Activated CD8-positive, alpha-beta memory T cell treated with anti-CD3 and anti-CD28 coated beads, Interleukin-2, amount 50 U/mL, for 24 hours (primary cell): ENCODE data around the gene MAP2K2.
A peak's percentile ranks its signal among the peaks of the same experiment; 100 is the strongest.

Experiments
- DNase-seq: peaks from one replicate; pipeline ENCODE4 v3.0.0-alpha.2; 2020; ENCODE audit errors: extremely low read depth

The MAP2K2 gene

DNA sequence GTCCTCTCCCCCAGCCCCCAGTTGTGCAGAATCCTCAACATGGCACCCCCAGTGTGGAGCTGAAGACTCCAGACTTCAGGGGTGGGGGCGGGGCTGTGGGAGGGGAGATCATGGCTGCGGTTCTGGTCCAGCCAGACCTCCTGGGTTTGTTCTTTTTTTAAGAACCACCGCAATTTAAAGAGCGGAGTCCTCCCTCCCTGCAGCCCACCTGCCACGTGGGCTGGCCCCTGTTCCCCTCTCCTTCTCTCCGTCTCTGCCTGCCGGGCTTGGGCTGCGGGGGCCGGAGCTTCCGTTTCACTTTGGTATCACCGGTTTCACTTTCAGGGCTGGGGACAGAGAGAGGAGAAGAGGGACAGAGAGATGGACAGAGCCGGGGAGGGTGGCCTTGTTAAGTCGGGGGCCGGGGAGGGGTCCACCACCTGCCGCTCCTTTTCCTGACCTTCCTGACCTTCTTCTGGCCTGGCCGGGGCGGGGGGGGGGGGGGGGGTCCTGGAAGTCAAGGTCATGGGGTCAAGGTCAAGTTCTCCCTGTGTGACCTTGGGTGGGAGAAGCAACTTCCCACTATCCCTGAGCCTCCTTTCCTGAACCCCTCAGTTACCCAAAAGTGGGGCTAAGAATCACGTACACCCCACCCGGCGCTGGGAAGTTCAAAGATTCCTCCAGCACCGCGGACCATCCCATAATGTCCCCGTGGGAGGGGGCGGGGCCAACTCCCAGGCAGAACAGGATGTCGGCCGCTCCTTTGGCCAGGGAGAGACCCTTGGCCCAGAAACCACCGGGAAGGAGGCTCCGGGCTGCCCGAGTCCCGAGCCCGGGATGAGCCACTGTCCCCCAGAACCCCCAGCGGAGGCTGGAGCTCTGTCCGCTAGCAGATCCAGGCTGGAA is 45.9 kb downstream of the MAP2K2 start:
- no peak for DNase-seq

DNA sequence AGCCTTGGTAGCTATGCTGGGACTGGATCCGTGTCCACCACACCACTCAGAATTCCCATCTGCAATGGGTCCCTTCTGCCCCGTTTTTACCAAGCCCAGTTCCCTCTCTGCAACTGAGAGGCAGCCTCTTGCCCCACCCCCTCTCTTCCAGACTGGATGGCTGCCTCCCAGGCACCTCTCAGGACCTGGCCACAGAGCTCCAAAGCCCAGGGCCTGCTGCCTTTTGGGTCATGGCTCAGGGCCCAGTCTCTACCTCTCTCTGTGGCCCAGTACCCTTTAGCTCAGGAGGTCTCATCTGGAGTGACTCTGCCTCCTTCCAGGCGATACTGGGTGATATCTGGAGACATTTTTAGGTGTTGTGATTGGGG is 46.9 kb downstream of the MAP2K2 start:
- DNase-seq: no peak

DNA sequence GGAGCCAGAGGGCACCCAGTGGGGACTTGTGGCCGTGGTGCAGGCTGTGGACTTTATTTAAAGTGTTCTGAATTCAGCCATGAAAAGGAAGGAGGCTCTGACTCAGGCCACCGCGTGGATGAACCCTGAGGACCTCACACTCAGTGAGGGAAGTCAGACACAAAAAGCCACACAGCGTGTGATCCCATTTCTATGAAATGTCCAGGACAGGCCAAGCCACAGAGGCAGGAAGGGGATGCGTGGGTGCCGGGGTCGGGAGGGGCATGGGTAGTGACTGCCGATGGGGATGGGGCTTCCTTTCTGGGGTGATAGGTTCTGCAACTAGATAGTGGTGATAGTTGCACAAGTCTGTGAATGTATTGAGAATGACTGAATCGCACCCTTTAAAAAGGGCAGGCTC is 48.5 kb downstream of the MAP2K2 start:
- no peak for DNase-seq

DNA sequence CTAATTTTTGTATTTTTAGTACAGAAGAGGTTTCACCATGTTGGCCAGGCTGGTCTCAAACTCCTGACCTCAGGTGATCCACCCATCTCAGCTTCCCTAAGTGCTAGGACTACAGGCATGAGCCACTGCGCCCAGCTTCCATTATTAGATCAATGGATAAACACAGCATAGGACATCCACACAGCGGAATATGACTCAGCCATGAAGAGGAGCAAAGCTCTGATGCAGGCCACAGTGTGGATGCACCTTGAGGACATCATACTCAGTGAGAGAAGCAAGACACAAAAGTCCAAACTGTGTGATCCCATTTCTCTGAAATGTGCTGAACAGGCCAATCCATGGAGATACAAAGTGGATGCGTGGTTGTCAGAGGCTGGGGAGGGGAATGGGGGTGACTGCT is 52.3 kb downstream of the MAP2K2 start:
- DNase-seq: no peak

DNA sequence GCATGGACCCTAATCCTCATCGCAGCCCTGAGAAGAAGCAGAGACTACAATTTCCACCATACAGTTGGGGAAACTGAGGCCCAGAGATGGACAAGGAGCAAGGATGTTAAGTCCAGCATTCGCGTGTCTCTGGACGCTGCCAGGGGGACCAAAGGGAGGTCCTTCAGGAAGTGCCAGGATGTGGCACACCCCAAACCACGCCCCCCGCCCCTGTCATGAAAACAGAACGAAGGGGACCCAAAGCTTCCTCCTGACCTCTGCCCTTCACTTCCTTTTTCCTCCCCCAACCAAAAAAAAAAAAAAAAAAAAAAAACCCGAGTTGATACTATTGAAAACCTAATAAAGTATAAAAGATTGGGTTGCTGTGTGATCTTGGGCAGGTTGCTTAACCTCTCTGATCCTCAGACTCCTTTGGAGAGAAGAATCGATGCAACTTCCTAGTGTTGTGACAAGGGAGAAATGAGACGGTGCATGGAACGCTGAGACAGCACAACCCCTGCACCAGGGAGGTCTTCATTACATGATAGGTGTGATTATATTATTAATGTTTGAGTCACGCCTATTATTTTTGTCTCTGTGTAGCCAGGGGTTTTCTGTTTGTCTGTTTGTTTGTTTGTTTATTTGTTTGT is 54.5 kb downstream of the MAP2K2 start:
- no peak for DNase-seq

DNA sequence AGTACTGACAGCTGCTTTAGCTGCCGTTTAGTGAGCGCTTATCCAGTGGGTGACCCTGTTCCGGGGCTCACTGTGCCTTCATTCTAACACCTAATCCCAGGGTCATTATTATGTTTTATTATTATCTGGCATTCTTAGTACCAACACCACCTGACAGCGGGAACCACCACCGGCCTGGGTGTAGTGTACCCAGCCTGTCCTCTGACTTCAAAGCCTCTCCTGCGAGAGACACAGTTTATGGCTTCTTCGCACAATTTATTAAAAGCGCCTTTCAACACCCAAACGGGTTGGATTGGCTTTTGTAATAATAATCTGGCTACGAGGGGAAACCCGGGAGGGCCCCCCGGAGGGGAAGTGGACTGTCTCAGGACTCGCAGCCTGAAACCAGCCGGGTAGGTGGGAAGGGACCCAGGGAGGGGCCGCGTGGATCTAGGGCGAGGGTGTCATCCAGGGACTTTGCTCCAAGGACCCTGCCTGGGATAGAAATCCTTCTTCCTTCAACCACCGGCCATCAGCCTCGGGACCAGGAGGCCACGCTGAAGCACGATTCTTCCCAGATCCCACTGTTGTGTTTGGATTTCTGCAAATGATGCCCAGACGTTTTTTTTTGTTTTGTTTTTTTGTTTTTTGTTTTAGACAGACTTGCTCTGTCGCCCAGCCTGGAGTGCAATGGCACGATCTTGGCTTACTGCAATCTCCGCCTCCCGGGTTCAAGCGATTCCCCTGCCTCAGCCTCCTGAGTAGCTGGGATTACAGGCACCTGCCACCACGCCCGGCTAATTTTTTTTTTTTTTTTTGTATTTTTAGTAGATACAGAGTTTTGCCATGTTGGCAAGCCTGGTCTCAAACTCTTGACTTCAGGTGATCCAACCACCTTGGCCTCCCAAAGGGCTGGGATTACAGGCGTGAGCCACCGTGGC is 55.6 kb downstream of the MAP2K2 start:
- DNase-seq: no peak

DNA sequence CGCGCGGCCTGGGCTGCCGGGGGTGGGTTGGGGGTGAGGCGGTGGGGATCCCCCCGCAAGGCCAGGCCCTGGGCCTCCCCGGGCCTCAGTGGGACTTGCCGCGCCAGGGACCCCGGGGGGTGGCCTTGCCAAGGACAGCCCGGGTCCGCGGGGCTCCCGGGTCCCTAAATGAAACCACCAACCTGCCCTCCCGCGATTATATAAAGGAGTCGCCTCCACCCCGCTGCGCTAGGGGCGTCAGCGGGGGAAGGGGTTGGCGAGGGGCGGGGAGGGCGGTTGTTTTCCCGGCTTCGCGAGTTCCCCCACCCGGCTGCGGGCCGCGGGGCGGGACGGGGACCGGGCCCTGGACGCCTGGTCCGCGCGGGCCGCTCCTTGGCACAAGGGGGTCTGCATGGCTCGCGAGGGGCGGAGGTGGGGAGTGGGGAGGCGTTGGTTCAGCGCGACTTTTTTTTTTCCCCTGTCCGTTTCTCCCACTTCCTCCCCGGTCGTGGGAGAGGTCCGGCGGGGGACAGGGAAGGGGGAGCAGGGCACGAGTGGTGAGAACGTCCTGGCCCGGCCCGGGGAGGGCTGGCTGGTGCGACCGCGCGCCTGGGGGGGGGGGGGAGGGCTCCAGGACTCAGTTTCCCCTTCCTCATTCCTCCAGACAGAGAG is 56.4 kb downstream of the MAP2K2 start:
- no peak for DNase-seq

DNA sequence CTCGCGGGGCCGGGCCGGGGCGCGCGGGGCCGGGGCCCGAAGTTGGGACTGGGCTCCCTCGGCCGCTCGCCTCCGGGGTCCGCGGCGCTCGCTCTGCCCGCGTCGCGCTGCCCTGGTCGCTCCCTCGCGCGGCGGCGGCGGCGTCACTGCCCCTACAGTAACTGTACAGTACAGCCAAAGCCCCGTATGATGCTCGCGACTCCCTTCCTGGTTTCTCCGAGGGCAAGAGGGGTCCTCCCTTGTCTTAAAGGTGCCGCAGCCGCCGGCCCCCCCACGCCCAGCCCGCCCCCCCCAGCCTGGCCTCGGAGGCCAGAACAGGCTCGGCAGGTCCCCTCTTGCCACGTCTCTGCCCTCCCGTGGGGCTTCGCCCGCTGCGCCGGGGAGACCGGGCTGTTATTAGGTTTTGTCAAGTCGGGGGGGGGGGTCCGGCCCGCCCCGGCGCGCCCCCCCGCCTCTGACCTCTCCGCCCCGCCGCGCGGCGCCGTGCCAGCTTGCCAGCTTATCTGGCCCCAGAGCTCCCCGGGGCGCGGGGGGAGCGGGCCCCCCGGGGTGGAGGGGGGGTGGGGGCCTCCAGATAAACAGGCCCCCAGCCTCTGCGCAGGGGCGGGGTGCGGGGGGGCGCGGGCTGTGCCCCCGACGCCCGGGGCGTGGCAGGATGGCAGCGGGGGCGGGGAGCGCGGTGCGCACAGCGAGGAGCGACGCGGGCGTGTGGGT is 57.1 kb downstream of the MAP2K2 start, which contains the start of gene ZBTB7A:
Gene ZBTB7A (minus strand): TSS at position 218 of the 714 bp plus-strand sequence. CDS start 11,667 bp downstream, outside the sequence.
- DNase-seq: no peak

DNA sequence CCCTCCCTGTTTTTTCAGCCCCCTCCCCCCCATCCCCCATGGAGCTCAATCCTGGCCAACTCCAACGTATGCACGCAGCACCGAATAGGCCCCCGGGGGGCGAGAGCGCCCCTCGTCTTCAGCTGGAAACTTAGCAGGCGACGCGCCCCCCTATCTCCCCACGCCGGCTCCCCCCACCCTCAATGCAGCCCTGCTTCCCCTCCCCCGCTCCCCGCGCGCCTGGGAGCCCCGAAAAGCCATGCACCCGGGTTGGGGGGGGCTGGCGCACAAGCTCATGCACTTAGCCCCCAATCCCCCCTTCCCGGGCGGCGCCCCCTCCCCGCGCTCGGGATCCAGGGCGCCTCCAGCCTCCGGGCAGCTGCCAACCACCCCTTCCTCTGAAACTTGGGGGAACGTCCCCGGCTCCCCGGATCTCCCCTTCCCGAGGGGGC is 57.7 kb downstream of the MAP2K2 start:
- DNase-seq: no peak

DNA sequence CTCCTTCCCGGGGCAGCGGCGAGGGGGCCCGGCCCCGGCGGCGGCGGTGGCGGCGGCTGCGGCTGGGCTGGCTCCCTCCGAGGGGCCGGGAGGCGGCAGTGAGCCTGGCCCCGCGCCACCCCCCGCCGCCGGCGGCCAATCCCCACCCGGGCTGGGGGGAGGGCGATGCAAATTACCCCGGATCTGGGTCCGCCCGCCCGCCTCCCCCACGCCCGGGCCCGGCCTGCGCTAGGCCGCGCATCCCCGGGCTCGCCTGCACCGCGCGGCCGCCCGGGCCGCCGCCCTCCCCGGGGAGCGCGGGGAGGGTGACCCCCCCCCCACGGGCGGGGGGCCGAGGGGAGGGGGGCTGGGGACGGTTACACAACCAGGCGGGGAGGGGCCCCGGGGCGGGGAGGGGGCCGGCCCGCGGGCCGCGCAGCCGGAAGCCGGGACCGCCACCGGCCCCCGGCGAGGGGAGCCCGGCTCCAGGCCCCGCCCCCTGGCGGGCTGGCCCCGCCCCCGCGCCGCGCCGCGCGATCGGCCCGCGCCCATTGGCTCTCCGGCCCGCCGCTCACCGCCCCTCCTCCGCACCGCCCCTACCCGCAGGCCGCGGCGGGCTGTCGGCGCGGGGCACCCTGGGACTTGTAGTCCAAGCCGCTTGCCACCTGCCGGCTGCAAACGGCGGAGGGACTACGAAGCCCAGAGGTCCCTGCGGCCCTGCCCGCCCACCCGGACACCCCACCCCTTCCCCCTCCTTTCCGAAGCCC is 58.3 kb downstream of the MAP2K2 start:
- peak; percentile 81 for DNase-seq

DNA sequence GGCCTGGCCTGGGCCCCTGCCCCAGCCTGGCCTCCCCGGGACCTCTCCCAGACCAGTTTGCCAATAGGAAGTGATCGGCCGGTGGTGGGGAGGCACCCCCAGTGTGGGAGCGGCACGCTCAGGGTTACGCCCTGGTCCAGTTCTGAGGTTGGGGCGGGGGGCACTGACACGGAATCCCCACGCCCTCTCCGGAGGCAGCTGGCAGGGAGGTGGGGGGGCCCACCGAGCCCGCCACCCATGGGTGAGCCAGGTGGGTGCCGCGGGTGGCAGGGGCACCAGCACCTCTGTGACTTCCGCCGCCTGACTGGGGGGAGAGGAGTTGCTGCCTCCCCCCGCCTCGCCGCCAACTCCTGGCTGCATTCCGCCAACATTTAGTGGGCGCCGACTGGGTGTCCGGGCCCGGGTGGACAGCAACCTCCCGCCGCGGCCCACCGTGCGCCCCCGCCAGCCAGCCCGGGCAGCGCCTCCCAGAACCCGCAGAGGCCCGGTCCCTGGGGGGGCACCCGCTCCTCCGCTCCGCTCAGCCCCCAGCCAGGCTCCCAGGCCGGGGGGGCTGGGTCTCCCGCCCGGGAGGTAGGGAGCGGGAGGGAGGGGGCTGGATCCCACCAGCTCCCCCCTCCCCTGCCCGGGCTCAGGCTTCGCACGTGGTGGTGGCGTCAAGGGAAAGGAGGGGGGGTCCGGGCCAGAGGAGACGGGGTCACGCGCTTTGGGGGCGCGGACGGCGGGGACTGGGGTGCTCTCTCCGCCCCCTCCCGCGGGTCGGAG is 59.2 kb downstream of the MAP2K2 start:
- DNase-seq: no peak

DNA sequence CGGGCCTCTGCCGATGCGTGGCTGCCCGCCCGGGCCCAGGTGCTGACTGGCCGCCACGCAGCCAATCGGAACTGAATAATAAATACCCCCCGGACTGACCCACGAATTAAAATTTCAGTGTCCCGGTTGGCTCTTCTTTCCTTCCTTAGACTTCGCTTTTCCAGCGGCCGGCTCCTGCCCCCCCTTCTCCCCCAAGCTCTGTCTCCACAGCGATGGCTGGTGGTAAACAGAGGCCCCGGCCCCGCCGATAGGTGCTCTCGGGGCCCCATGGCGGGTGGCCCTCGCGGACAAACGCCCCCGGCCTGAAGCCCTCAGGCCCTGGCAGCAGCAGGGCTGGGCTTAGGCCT is 59.8 kb downstream of the MAP2K2 start:
- no peak for DNase-seq

DNA sequence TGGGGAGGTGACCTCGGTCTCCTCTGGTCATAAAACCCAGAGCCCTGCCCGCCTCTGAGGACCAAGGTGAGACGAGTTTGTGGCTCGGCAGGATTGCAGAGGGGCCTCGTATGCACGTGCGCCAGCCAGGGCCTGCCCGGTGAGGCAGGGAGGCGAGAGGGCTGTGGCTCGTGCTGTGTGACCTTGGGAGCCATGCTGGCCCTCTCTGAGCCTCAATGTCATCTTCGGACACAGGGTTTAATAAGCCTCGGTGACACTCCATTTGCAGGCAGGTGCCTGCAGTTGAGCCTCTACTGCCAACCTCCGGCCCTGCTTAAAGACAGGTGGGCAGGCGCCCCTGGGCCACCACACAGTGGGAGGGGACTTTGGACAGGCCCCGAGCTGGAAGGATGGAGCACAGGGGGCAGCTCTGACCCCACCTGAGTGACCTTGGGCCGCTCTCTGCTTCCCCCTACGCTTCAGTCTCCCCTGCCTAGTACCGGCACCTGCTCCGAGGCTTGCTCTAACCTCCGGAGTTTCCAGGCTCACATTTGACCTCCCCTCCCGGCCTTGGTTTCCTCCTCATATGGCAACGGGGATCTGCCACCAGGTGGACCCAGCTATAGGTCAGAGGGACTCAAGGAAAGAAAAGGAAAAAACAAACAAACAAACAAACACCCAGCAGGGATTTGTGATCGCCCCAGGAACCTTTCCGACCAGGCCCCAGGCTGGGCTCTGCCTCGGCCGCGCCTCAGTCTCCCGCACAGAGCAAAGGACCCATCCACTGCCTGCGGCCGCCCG is 60.4 kb downstream of the MAP2K2 start:
- no peak for DNase-seq

DNA sequence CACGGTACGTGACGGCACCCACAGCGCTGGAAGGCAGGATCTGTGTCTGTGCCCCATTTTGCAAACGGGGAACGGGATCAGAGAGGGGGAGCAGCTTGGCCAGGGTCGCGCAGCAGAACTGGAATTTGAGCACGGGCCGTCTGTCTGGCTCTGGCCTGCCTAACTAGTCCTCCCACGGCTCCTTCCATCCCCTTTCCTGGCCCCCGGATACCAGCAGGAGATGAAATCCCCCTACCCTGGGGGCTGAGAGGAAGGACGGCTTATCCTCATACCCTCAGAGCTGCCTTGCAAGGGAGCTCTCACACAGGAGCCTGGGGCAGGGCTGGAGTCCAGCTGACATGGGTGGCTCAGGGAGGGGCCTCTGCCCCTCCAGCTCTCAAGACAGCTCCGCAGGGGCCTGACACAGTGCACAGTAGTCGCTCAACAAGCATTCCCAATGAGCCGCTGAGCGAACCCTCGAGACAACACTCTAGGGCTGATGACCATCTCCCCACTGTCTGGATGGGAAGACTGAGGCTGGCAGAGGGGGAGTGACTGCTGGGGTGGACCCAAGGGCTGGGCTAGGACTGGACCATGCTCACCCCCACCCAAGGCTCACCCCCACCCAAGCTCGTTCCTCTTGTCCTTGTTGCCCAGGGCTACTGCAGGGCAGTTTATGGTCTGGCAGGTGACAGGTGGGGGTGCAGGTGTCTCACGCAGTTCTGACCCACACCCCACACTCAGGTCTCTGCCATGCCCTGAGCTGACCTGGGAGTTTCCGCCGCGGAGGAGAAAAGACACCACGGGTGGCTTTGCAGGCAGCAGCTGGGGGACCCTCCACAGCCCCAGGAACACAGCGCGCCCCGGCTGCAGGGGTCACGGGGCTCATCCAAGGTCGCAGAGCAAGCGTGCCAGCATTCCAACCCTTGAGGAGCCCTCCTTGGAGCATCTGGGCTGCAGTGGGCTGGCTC is 61.2 kb downstream of the MAP2K2 start:
- DNase-seq: no peak

DNA sequence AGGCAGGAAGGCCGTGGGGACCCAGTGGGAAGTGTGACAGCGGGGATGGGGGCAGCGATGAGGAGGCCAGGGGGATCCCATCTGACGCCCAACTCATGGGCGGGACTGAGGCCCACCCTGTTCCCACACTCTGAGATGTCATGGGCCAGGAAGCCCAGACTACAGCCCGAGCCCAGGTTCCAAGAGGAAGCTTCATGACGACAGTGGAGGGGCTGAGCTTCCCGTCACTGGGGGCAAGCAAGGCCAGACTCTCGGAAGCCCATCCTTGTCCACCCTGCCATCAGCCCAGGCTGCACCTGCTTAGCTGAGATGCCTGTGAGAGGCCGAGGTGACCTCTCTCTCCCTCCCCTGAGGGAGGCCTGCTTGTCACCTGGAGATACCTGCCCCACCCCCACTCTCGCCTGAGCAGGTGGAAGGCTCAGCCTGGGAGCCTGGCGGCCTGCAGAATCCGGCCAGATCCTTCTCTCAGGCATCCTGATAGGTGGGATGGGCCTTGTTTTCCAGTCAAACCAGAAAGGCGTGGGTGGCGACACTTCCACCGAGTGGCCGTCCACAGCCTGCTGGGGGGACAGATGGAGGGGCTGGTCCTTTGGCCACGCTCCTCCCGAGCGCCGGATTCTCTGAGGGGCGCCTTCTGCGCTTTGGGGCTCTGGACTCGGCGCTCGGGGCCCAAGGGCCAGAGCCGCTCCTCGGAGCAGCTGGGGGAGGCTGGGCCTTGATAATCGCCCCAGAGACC is 62.1 kb downstream of the MAP2K2 start:
- no peak for DNase-seq

DNA sequence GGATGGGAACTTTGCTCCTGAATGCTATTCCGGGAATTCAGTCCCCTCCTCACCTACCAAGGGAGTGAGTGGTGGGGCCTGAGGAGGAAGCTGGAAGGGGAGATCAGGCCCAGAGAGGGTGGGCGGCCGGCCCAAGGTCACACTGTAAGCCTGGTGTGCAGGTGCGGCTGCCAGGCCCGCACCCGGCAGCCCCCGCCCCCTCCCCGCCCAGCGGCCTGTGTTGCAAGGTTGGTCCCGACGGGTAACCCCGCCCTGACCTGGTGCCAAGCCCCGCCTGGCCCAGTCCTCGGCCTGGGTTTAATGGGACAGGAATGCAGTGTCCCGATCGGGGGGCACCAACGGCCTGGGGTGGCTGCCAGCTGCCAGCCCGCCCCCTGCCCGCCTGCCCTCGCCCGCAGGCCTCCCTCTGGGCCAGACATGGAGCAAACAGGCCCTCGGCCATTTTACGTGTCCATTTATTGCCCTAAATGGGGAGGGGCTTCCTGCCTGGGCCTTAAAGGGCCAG is 62.7 kb downstream of the MAP2K2 start:
- DNase-seq: no peak
